ENCODE measurements around the gene NEK11.

Gene NEK11

DNA sequence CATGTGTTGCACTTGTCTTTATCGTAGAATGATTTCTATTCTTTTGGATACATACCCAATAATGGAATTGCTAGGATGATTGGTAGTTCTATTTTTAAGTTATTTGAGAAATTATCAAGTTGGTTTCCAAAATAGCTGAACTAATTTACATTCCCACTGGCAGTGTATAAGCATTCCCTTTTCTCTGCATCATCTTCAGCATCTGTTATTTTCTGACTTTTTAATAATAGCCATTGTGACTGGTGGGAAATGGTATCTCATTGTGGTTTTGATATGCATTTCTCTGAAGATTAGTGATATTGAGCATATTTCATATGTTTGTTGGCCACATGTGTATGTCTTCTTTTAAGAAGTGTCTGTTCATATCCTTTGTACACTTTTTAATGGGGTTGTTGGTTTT is 273.2 kb downstream of the NEK11 start:
- no peak overlapping the region for H3K4me2 ChIP-seq (ENCODE audit: low read length)
- no peaks in the 10 kb centered on the region for H3K9me3 ChIP-seq (ENCODE audit: control insufficient read depth, low read length)
- no peaks in the 10 kb centered on the region for H3K36me3 ChIP-seq (ENCODE audit: control insufficient read depth, insufficient read depth, low read length)
- H3K4me1 ChIP-seq: no peaks in the 10 kb centered on the region
- TF ChIP-seq CTCF (IDR thresholded peaks at IDR 0.05): no peak
- no peaks in the 10 kb centered on the region for H3K27me3 ChIP-seq (ENCODE audit: control insufficient read depth, insufficient read depth, low read length)
- no peak overlapping the region for H3K4me3 ChIP-seq (ENCODE audit: low read depth, low read length)
- no peak overlapping the region for H3K9ac ChIP-seq
- no peak overlapping the region for H3K27ac ChIP-seq
- no peak overlapping the region for H2AFZ ChIP-seq
- H3K79me2 ChIP-seq: no peaks in the 10 kb centered on the region

DNA sequence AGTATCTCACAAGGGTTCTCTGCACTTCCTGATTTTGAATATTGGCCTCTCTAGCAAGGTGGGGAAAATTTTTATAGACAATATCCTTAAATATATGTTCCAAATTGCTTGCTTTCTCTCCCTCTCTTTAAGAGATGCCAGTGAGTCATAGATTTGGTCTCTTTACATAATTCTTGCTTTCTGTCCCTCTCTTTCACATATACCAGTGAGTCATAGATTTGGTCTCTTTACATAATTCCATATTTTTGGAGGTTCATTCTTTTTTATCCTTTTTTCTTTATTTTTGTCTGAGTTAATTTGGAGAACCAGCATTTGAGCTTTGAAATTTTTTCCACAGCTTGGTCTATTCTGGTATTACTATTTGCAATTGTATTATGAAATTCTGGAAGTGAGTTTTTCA is 277.2 kb downstream of the NEK11 start:
- H3K4me2 ChIP-seq (ENCODE audit: low read length): no peak overlapping the region
- H3K4me3 ChIP-seq (ENCODE audit: low read depth, low read length): no peak overlapping the region
- H3K36me3 ChIP-seq (ENCODE audit: control insufficient read depth, insufficient read depth, low read length): no peaks in the 10 kb centered on the region
- no peaks in the 10 kb centered on the region for H3K4me1 ChIP-seq
- H3K9ac ChIP-seq: no peak overlapping the region
- H3K79me2 ChIP-seq: no peaks in the 10 kb centered on the region
- TF ChIP-seq CTCF (IDR thresholded peaks at IDR 0.05): no peak
- no peak overlapping the region for H2AFZ ChIP-seq
- H3K9me3 ChIP-seq (ENCODE audit: control insufficient read depth, low read length): no peaks in the 10 kb centered on the region
- H3K27ac ChIP-seq: no peak overlapping the region
- H3K27me3 ChIP-seq (ENCODE audit: control insufficient read depth, insufficient read depth, low read length): no peaks in the 10 kb centered on the region

- Histone ChIP-seq H3K27ac (no peak overlapping the region), H3K4me1 (no peaks in the 10 kb centered on the region), H3K9me3 (ENCODE audit: control insufficient read depth, low read length) (no peaks in the 10 kb centered on the region), H3K4me3 (ENCODE audit: low read depth, low read length) (no peak overlapping the region), H3K36me3 (ENCODE audit: control insufficient read depth, insufficient read depth, low read length) (no peaks in the 10 kb centered on the region), H3K79me2 (no peaks in the 10 kb centered on the region), H2AFZ (no peak overlapping the region), H3K4me2 (ENCODE audit: low read length) (no peak overlapping the region), H3K9ac (no peak overlapping the region), H3K27me3 (ENCODE audit: control insufficient read depth, insufficient read depth, low read length) (no peaks in the 10 kb centered on the region)
- TF ChIP-seq CTCF (IDR thresholded peaks at IDR 0.05): no peak
These were observed 278.2 kb downstream of the NEK11 start for GRCh38 chr3:131304890-131305289.

DNA sequence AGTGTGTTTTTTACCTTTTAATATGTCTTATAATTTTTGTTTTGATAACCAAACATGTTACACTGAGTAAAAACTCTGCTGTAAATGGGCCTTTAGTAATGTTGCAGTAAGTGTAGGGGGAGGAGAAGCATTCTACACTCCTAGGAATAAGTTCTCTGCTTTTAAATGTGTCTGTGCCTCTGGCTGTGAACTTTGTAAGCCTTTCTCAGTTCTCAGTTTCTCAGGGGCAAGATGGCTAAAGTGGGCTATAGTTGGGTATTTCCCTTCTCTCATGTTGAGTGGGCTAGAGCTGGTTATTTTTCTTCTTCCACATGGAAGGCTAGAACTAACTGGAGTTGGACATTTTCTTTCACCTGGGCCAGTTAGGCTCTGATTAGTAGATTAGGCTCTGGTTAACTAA is 279.6 kb downstream of the NEK11 start:
- Histone ChIP-seq H3K4me1 (no peaks in the 10 kb centered on the region), H3K9ac (no peak overlapping the region), H3K9me3 (ENCODE audit: control insufficient read depth, low read length) (no peaks in the 10 kb centered on the region), H2AFZ (no peak overlapping the region), H3K27me3 (ENCODE audit: control insufficient read depth, insufficient read depth, low read length) (no peaks in the 10 kb centered on the region), H3K79me2 (no peaks in the 10 kb centered on the region), H3K4me2 (ENCODE audit: low read length) (no peak overlapping the region), H3K27ac (no peak overlapping the region), H3K4me3 (ENCODE audit: low read depth, low read length) (no peak overlapping the region), H3K36me3 (ENCODE audit: control insufficient read depth, insufficient read depth, low read length) (no peaks in the 10 kb centered on the region)
- no peak for TF ChIP-seq CTCF (IDR thresholded peaks at IDR 0.05)

- no peak overlapping the region for H3K27ac ChIP-seq
- H2AFZ ChIP-seq: no peak overlapping the region
- no peaks in the 10 kb centered on the region for H3K4me1 ChIP-seq
- no peak overlapping the region for H3K9ac ChIP-seq
- no peak overlapping the region for H3K4me3 ChIP-seq (ENCODE audit: low read depth, low read length)
- H3K9me3 ChIP-seq (ENCODE audit: control insufficient read depth, low read length): no peaks in the 10 kb centered on the region
- no peaks in the 10 kb centered on the region for H3K36me3 ChIP-seq (ENCODE audit: control insufficient read depth, insufficient read depth, low read length)
- no peak for TF ChIP-seq CTCF (IDR thresholded peaks at IDR 0.05)
- H3K4me2 ChIP-seq (ENCODE audit: low read length): no peak overlapping the region
- H3K27me3 ChIP-seq (ENCODE audit: control insufficient read depth, insufficient read depth, low read length): no peaks in the 10 kb centered on the region
- H3K79me2 ChIP-seq: no peaks in the 10 kb centered on the region
These were observed 287.6 kb downstream of the NEK11 start for GRCh38 chr3:131314318-131314717.
